ENCODE measurements around the gene ZNF24.

DNA sequence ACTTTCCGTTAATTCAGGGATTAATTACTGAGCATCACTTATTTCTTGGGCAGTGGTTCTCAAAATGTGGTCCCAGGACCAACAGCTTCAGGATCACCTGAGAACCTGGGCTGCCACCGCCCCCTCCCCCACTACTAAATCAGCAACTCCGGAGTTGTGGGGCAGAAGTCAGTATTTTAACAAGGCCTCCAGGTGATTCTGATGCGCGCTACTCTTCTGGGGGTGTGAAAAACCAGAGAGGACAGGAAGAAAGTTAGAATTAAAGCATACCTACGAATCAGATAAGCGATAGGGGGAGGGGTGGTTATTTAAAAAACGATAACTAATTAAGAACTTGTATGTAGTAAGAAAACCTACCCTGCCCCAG, 54.5 kb downstream of the ZNF24 start:
- TF ChIP-seq, protein P1, sequence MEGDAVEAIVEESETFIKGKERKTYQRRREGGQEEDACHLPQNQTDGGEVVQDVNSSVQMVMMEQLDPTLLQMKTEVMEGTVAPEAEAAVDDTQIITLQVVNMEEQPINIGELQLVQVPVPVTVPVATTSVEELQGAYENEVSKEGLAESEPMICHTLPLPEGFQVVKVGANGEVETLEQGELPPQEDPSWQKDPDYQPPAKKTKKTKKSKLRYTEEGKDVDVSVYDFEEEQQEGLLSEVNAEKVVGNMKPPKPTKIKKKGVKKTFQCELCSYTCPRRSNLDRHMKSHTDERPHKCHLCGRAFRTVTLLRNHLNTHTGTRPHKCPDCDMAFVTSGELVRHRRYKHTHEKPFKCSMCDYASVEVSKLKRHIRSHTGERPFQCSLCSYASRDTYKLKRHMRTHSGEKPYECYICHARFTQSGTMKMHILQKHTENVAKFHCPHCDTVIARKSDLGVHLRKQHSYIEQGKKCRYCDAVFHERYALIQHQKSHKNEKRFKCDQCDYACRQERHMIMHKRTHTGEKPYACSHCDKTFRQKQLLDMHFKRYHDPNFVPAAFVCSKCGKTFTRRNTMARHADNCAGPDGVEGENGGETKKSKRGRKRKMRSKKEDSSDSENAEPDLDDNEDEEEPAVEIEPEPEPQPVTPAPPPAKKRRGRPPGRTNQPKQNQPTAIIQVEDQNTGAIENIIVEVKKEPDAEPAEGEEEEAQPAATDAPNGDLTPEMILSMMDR (conservative IDR thresholded peaks at IDR 0.05) = no peak
- TF ChIP-seq ZFX (IDR thresholded peaks at IDR 0.05) = no peak
